Measurements from ENCODE around the gene PKD2. TPM values are rescaled to one million over a fixed set of nuclear protein-coding genes. Genes with fewer than 3 reads are reported as not detected.
A peak's percentile ranks its signal among the peaks of the same experiment; 100 is the strongest.

The PKD2 gene
- total and polyA plus RNA-seq, 7 donors: 1.4 to 123 (median 67.6) TPM

GRCh38 chr4:88010966-88011365, 3.5 kb downstream of the PKD2 start:
- intact Hi-C loops (cut with DNase I): loop anchor here (5.0 to 10.0 kb wide), 2 partner anchors 469 to 1416 kb away; partner anchors contain the start of gene PTPN13
- 64 to 65% methylated on average over 2 of the region's 2 CpGs for WGBS, 2 donors
- Histone ChIP-seq H3K36me3 (no peaks in the 10 kb centered on the region), H3K27me3 (no peaks in the 10 kb centered on the region), H3K4me1 (peaks cover 0 to 84% (median 75%) of the 10 kb centered on the region in 4 donors), H3K4me3 (peak overlapping the region in 2 of 4 donors; percentile 90 to 94), H3K9me3 (no peaks in the 10 kb centered on the region), H3K27ac (peak overlapping the region; percentile 39 to 97 (median 94))
- DNase-seq: no peak
- TF ChIP-seq POLR2AphosphoS5 (IDR thresholded peaks at IDR 0.05) (no peak), CTCF (IDR thresholded peaks at IDR 0.05) (no peak), POLR2A (IDR thresholded peaks at IDR 0.05) (no peak), EP300 (IDR thresholded peaks at IDR 0.05) (no peak)

GRCh38 chr4:88012647-88013046, 5.2 kb downstream of the PKD2 start:
- no peaks in the 10 kb centered on the region for H3K27me3 ChIP-seq
- peaks cover 0 to 89% (median 83%) of the 10 kb centered on the region in 4 donors for H3K4me1 ChIP-seq
- H3K9me3 ChIP-seq: no peaks in the 10 kb centered on the region
- 51 to 78% methylated on average over 3 of the region's 3 CpGs for WGBS, 2 donors
- DNase-seq: no peak
- TF ChIP-seq EP300 (IDR thresholded peaks at IDR 0.05) (no peak), CTCF (IDR thresholded peaks at IDR 0.05) (no peak), POLR2A (IDR thresholded peaks at IDR 0.05) (no peak), POLR2AphosphoS5 (IDR thresholded peaks at IDR 0.05) (no peak)
- peak overlapping the region in 3 of 4 donors; percentile 94 to 97 (median 95) for H3K27ac ChIP-seq
- intact Hi-C loops (cut with DNase I): loop anchor here (5.0 to 10.0 kb wide), 2 partner anchors 470 to 1418 kb away; partner anchors contain the start of gene PTPN13
- no peaks in the 10 kb centered on the region for H3K36me3 ChIP-seq
- no peak overlapping the region for H3K4me3 ChIP-seq

- intact Hi-C loops (cut with DNase I): loop anchor here (5.0 to 10.0 kb wide), 2 partner anchors 472 to 1420 kb away; partner anchors contain the start of gene PTPN13
- H3K36me3 ChIP-seq: no peaks in the 10 kb centered on the region
- H3K4me3 ChIP-seq: no peak overlapping the region
- H3K4me1 ChIP-seq: peaks cover 3 to 99% (median 93%) of the 10 kb centered on the region in 4 donors
- H3K27me3 ChIP-seq: no peaks in the 10 kb centered on the region
- H3K9me3 ChIP-seq: no peaks in the 10 kb centered on the region
- peak overlapping the region; percentile 2 to 97 (median 94) for H3K27ac ChIP-seq
- no peak for DNase-seq
- WGBS, 2 donors: 94 to 97% methylated on average over 3 of the region's 3 CpGs
- TF ChIP-seq EP300 (IDR thresholded peaks at IDR 0.05): no peak
- no peak for TF ChIP-seq POLR2AphosphoS5 (IDR thresholded peaks at IDR 0.05)
These were observed 7.0 kb downstream of the PKD2 start for GRCh38 chr4:88014386-88014905.

GRCh38 chr4:88015659-88016295, 8.3 kb downstream of the PKD2 start:
- no peaks in the 10 kb centered on the region for H3K27me3 ChIP-seq
- H3K36me3 ChIP-seq: peaks cover 0 to 5% (median 2%) of the 10 kb centered on the region in 4 donors
- 92 to 94% methylated on average over 10 of the region's 10 CpGs for WGBS, 2 donors
- TF ChIP-seq CTCF (IDR thresholded peaks at IDR 0.05): no peak
- TF ChIP-seq POLR2AphosphoS5 (IDR thresholded peaks at IDR 0.05): no peak
- no peak for TF ChIP-seq EP300 (IDR thresholded peaks at IDR 0.05)
- no peak for TF ChIP-seq POLR2A (IDR thresholded peaks at IDR 0.05)
- peak overlapping the region; percentile 93 to 97 (median 94) for H3K27ac ChIP-seq
- DNase-seq: no peak
- intact Hi-C loops (cut with DNase I): loop anchor here (5.0 to 10.0 kb wide), 3 partner anchors 267 to 1421 kb away; partner anchors contain the start of genes PPM1K and PTPN13
- peaks cover 3 to 96% (median 91%) of the 10 kb centered on the region in 4 donors for H3K4me1 ChIP-seq
- H3K9me3 ChIP-seq: no peaks in the 10 kb centered on the region
- H3K4me3 ChIP-seq: no peak overlapping the region

Measured in sigmoid colon (tissue), 7 donors.